Mucosa of gallbladder (tissue), 1 donor: ENCODE data around the gene GRID2. TPM values are rescaled to one million over a fixed set of nuclear protein-coding genes. Genes with fewer than 3 reads are reported as not detected.

Experiments used
- DNase-seq: peaks from one replicate; pipeline ENCODE4 v3.0.0-alpha.2; 2020; ENCODE audit warnings: low spot score
- total RNA-seq: library from RNA; stranded (reverse); gene quantifications from one replicate; pipeline ENCODE4 v1.2.1, GENCODE V29; 2021
- donor health status: DM: no; HTN: no; CAD: no.

GRID2 gene
- total RNA-seq, 1 donor from 2014 or later = 0.03 TPM

GRCh38 chr4:93072292-93072691 is 768.5 kb downstream of the GRID2 start:
- no peak for DNase-seq

GRCh38 chr4:93080316-93080715 is 776.5 kb downstream of the GRID2 start:
- no peak for DNase-seq

GRCh38 chr4:93084599-93085305 is 781.0 kb downstream of the GRID2 start:
- DNase-seq = no peak

- no peak for DNase-seq
Observed at GRCh38 chr4:93086356-93086755, 782.6 kb downstream of the GRID2 start.

- DNase-seq = no peak
Observed at GRCh38 chr4:93092765-93093164, 789.0 kb downstream of the GRID2 start.

- no peak for DNase-seq
Observed at GRCh38 chr4:93103042-93103441, 799.3 kb downstream of the GRID2 start.

GRCh38 chr4:93116624-93117023 is 812.9 kb downstream of the GRID2 start:
- DNase-seq = no peak

GRCh38 chr4:93127489-93127888 is 823.7 kb downstream of the GRID2 start:
- no peak for DNase-seq

GRCh38 chr4:93132631-93133030 is 828.9 kb downstream of the GRID2 start:
- DNase-seq = no peak

GRCh38 chr4:93139118-93139517 is 835.4 kb downstream of the GRID2 start:
- no peak for DNase-seq

GRCh38 chr4:93143902-93144301 is 840.1 kb downstream of the GRID2 start:
- no peak for DNase-seq

GRCh38 chr4:93144644-93145043 is 840.9 kb downstream of the GRID2 start:
- DNase-seq = no peak

GRCh38 chr4:93147524-93148212 is 843.9 kb downstream of the GRID2 start:
- DNase-seq = no peak

GRCh38 chr4:93152491-93152890 is 848.7 kb downstream of the GRID2 start:
- no peak for DNase-seq

GRCh38 chr4:93157986-93158385 is 854.2 kb downstream of the GRID2 start:
- no peak for DNase-seq

GRCh38 chr4:93168053-93168452 is 864.3 kb downstream of the GRID2 start:
- no peak for DNase-seq

GRCh38 chr4:93169966-93170365 is 866.2 kb downstream of the GRID2 start:
- DNase-seq = no peak

GRCh38 chr4:93174598-93174997 is 870.8 kb downstream of the GRID2 start:
- DNase-seq = no peak

GRCh38 chr4:93178279-93178678 is 874.5 kb downstream of the GRID2 start:
- no peak for DNase-seq

GRCh38 chr4:93179044-93179443 is 875.3 kb downstream of the GRID2 start:
- no peak for DNase-seq

GRCh38 chr4:93182722-93183121 is 879.0 kb downstream of the GRID2 start:
- peak; percentile 54 for DNase-seq

GRCh38 chr4:93183576-93183975 is 879.8 kb downstream of the GRID2 start:
- no peak for DNase-seq

GRCh38 chr4:93184053-93184452 is 880.3 kb downstream of the GRID2 start:
- DNase-seq = no peak

GRCh38 chr4:93186846-93187245 is 883.1 kb downstream of the GRID2 start:
- no peak for DNase-seq
